Neutrophil (primary cell): ENCODE measurements around the gene ARID5B.

ENCODE experiments used
- H3K27ac ChIP-seq: fragments of 200-600 bp; sonication (generic); 2 replicates; pipeline ENCODE4 v1.5.1; 2016; ENCODE audit warnings: mild to moderate bottlenecking, moderate library complexity
- H3K27me3 ChIP-seq: fragments of 200-600 bp; sonication (generic); 2 replicates; pipeline ENCODE4 v1.6.0; 2016; ENCODE audit warnings: mild to moderate bottlenecking
- H3K36me3 ChIP-seq: fragments of 200-600 bp; sonication (generic); 2 replicates; pipeline ENCODE4 v1.5.1; 2017
- H3K4me1 ChIP-seq, 2 experiments: fragments of 200-600 bp in 1 of 2; sonication (generic) in 1 of 2; 1 replicate in 1 of 2; 2 replicates in 1 of 2; pipeline versions ENCODE4 v1.5.1 to v1.6.1; 2013 to 2016; ENCODE audit warnings: low read depth in 1 of 2, low read length in 1 of 2, mild to moderate bottlenecking in 1 of 2, moderate library complexity in 1 of 2; ENCODE audit not compliant: control insufficient read depth in 1 of 2, insufficient read depth in 1 of 2
- H3K4me3 ChIP-seq, 2 experiments: fragments of 200-600 bp in 1 of 2; sonication (generic) in 1 of 2; 1 replicate in 1 of 2; 2 replicates in 1 of 2; pipeline ENCODE4 v1.5.1; 2013 to 2016; ENCODE audit warnings: low read depth in 1 of 2, low read length in 1 of 2, mild to moderate bottlenecking in 1 of 2, moderate library complexity in 1 of 2
- H3K9me3 ChIP-seq: fragments of 200-600 bp; sonication (generic); 2 replicates; pipeline ENCODE4 v1.5.1; 2016
- CTCF ChIP-seq: fragments of 200-600 bp; sonication (generic); IDR thresholded peaks from 2 replicates; pipeline ENCODE4 v1.5.1; 2016; ENCODE audit warnings: antibody characterized with exemption

Gene ARID5B

DNA sequence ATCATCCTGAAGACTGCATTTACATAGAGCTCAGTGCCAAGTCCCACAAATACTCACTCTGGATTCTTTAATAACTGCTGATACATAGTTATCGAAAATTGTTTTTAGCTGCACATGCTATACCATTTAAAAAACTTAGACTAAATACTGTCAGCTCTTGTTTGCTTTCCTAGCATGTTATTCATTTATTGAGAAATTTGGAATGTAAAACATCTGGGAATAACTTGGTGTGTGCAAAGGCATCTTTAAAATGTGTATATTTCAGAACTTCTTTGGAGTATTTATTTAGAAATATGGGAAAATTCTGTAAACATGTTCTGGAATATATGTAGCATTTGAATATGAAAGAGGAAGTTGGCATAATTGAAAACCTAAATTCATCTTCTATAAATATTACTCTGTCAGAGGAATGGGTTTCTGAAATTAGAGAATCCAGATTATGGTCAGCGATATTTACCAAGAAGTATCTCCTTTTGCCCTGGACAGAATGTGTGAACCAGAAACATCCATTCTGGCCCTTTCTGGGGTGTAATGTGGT, 119.7 kb downstream of the ARID5B start:
- Histone ChIP-seq H3K27ac (no peak overlapping the region), H3K36me3 (no peaks in the 10 kb centered on the region), H3K4me1 (peaks cover 18 to 19% of the 10 kb centered on the region in 2 experiments), H3K27me3 (no peaks in the 10 kb centered on the region), H3K9me3 (no peaks in the 10 kb centered on the region), H3K4me3 (no peak overlapping the region)
- no peak for TF ChIP-seq CTCF

GRCh38 chr10:62021978-62022802, 120.7 kb downstream of the ARID5B start:
- H3K9me3 ChIP-seq, result no peaks in the 10 kb centered on the region
- H3K27ac ChIP-seq, result no peak overlapping the region
- no peaks in the 10 kb centered on the region for H3K27me3 ChIP-seq
- TF ChIP-seq CTCF, result no peak
- H3K36me3 ChIP-seq, result no peaks in the 10 kb centered on the region
- no peak overlapping the region for H3K4me3 ChIP-seq
- H3K4me1 ChIP-seq, result peaks cover 8 to 9% of the 10 kb centered on the region in 2 experiments

DNA sequence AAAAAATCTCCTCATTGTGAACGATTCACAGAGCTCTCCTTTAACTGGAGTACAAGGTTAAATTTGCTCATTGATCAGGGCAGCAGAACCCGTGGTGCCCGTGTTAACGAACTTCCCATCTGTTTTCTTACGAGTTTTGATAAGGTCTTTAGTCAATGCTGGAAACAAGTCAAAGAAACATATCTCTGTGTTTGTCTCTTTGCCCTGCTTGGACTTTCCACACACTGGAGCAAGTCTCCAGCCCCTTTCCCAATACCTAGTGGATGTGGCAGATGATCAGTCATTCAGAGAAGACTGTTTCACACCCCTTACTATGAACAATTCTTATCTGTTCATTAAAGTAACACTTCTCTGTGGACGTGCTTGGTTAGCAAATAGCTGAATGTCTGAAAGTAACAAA, 121.3 kb downstream of the ARID5B start:
- no peak overlapping the region for H3K4me3 ChIP-seq
- peaks cover 1 to 3% of the 10 kb centered on the region in 2 experiments for H3K4me1 ChIP-seq
- no peaks in the 10 kb centered on the region for H3K27me3 ChIP-seq
- H3K9me3 ChIP-seq, result no peaks in the 10 kb centered on the region
- no peak overlapping the region for H3K27ac ChIP-seq
- no peaks in the 10 kb centered on the region for H3K36me3 ChIP-seq
- TF ChIP-seq CTCF, result no peak

DNA sequence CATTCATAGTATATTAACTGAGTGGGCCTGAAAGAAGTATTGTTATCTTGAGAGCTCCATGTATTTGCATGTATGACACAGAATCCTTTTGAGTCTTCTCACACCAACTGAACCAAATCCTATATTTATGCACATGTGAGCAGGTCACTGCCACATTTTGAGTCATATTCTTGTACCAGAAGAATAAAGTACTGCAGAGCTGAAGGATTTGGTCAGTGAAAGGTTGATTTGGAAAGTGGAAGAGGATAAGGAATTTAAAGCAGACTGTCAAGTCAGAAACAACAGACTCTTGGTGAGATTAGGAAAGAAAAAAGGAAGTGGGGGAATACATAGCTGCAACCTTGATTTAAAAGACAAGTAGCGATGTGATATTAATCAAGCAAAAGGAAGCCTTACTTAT, 121.8 kb downstream of the ARID5B start:
- Histone ChIP-seq H3K4me1 (no peaks in the 10 kb centered on the region), H3K36me3 (no peaks in the 10 kb centered on the region), H3K27me3 (no peaks in the 10 kb centered on the region), H3K4me3 (no peak overlapping the region), H3K27ac (no peak overlapping the region), H3K9me3 (no peaks in the 10 kb centered on the region)
- no peak for TF ChIP-seq CTCF

DNA sequence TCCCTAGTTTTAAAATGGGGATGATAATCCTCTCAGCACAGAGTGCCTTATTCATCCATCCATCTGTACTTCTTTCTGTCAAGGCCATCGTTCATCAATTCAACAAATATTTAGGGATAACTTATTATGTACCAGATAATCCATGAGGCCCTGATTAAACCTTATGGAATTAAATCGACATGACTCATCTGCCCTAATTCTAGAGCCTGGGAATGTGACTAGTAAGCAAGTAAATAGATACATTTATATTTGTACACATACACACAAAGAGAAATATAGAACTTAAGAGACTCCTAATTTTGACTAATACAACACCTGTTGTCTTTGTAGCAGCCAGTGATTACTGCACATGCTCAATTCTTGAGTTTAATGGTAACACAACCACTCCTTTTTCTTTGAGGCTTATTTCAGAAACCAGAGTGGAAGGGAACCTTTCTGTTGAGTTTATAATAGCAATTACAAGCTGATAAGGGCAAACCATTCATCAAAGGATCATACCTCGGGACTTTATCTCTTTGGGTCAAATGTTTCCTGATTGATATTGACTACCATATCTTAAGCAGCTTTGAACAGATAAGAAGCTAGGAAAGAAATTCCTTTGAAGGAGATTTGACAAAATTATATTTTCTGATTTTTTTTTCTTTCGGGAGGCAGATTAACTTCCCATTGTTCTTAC, 122.7 kb downstream of the ARID5B start:
- TF ChIP-seq CTCF, result no peak
- no peak overlapping the region for H3K4me3 ChIP-seq
- no peak overlapping the region for H3K27ac ChIP-seq
- no peaks in the 10 kb centered on the region for H3K9me3 ChIP-seq
- H3K36me3 ChIP-seq, result no peaks in the 10 kb centered on the region
- no peaks in the 10 kb centered on the region for H3K4me1 ChIP-seq
- H3K27me3 ChIP-seq, result no peaks in the 10 kb centered on the region
